Hindlimb muscle (tissue), 1 donor: ENCODE data around the gene TRPM5. TPM values are rescaled to one million over a fixed set of nuclear protein-coding genes. Genes with fewer than 3 reads are reported as not detected.

ENCODE experiments used
- DNase-seq: peaks from one replicate; pipeline ENCODE4 v3.0.0-alpha.2; 2013
- polyA plus RNA-seq: library from polyadenylated mRNA; unstranded; fragments of 120-200 nt; gene quantifications from one replicate; pipeline ENCODE4 v1.2.1, GENCODE V29; 2013; ENCODE audit not compliant: insufficient read length

TRPM5 gene
- polyA plus RNA-seq, 1 donor, result 0.08 TPM

DNA sequence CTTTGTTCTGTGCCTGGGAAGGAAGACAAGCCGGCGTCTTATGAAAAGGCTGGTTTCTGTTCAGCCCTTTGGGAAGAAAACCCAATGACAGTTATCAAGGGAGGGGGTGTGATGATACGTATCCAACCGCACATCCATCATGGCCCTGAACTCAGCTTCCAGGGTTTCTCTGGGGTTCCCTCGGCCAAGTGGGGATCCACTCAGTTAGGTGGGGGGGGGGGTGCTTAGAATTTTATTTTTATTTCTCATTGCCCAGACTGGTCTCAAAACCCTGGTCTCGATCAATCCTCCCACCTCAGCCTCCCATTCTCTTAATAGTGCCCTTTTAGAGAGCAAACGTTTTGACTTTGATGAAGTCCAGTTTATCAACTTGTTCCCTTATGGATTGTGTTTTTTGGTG is 26.2 kb upstream of the TRPM5 start:
- no peak for DNase-seq

- no peak for DNase-seq
These were observed 24.3 kb upstream of the TRPM5 start for GRCh38 chr11:2468363-2469235.

DNA sequence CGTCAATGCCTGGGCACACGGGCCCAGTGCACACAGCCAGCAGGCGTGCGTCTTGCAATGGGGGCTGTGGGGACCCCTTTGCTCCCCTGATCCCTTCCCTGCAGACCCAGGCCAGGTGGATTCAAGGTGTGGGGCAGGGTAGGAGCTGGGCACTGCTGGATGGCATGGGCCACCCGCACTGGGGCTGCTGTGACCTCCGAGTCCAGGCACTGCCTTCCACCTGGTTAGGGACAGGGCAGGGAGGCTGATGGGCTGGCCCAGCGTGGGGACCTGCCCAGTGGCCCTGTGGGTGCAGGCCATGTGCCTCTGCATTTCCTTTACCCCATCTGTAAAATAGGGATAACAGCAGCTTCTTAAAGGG is 23.4 kb upstream of the TRPM5 start:
- DNase-seq, result no peak

DNA sequence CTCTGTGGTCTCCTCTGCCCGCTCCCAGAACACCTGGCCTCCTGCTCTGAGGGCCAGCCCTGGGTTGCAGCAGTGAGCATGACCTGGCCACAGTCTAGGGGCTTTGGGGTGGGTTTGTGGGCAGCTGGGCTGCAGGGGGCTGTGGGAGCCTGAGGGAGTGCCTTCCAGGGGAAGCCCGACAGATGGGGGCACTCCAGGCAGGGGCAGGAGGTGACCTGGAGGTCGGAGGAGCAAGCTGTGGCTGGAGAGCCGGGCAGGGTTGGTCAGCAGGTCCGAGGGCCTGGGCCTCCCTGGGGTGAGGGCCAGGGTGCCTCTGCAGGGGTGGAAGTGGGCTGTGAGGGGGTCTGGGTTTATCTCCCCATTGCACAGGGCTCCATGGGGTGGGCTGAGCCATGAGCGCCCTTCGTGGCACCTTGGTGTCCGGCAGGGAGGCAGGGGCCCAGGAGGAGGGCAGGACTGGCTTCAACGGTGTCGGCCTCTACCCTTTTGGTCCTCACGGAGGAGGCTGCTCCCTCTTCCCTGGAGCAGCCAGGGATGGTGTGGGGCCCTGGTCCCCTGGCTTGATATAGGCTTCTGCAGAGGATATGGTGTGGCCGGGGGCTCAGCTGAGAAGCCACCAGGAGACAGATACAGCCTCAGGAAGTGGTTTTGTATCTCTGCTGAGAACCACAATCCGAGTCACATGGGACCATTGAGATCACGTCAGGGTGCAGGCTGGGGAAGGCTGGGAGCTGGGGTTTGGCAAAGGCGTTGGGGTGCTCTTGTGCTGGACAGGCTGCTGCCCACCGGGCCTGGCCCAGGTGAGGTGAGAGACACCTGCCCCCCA is 22.8 kb upstream of the TRPM5 start:
- DNase-seq, result no peak

DNA sequence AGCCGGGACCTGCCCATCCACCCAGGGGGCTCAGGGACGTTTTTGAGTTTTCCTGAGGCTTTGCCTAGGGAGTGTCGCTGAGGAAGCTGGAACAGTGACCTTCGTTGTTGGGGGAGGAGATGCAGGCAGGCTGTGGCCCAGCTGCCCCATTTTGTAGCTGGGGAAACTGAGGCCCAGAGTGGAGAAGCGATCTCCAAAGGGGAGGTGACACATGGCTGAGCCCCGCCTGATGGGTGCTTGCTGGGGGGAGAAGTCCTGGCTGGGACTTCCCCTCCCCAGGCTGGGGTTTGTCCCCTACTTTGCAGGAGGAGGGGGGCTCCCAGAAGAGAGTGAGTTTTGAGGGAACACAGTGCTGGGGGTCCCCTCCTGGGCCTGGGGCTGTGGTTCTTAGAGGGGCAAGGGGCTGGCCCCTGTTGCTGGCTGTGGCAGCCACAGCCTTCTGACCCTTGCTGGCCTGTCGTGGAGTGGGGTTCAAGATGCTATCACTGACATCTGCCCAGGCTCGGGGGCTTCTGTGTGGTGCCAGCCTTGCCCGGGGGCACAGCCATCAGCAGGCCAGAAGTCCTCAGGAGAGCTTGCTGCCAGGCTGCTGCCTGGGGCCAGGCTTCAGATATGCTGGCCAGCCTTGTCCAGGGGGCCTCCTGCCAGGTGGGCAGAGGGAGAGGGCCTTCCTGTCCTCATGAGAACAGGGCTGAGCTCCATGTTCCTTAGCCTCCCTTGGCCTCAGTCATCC is 21.9 kb upstream of the TRPM5 start:
- DNase-seq, result no peak

- no peak for DNase-seq
These were observed 21.1 kb upstream of the TRPM5 start for GRCh38 chr11:2465202-2466068.

DNA sequence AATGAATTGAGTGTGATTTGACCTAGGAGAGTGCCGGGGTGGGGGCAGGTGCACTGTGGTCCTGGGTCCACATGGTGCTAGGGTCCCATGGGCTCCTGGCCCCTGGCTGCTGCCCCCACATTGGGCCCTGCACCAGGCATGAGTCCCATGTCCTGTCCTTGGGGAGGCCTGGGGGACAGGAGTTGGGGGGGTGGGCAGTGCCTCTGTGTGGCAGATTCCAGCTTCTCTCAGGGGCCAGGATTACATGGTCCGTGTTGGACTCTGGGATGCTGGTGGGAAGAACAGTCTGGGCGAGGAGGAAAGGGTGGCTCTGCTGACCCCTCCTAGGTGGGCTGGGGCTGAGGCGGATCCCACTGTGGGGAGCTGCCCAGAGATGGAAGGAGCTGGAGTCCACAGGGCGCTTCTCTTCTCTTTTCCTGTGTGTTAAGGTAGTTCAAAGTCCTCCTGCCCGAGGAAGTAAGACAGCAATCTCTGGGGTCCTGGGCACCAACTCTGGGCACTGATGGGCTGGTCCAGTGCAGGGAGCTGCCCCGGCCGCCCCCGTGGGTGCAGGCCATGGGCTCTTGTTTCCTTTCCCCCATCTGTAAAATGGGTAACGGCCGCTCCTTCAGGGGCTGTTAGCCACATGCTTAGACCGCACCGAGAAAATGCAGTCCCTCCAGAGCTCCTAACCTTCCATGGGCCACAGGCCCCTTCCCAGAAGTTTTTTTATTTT is 20.3 kb upstream of the TRPM5 start:
- DNase-seq, result no peak

GRCh38 chr11:2463766-2464277 is 19.5 kb upstream of the TRPM5 start:
- DNase-seq, result no peak

GRCh38 chr11:2462986-2463765 is 18.9 kb upstream of the TRPM5 start:
- DNase-seq, result no peak

DNA sequence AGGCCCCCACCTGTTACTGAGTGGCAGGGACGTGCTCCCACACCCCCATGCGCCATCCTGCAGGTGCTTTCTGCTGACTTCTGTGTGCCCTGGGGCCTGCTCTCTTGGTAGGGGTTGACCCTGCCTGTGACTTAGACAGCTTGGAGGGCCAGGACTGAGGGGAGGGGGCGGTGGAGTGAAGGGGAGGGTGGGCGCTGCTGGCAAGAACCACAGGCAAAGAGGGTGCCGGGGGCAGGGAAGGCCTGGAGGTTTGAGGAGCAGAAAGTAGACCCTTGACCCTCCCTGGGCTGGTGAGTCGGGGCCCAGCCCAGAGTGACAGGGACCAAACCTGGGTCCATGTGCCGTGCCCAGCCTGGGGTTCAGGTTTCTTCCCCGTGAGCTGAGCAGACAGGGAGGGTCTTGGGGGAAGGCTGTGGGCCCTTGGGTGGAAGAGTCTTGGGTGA is 18.2 kb upstream of the TRPM5 start:
- no peak for DNase-seq

DNA sequence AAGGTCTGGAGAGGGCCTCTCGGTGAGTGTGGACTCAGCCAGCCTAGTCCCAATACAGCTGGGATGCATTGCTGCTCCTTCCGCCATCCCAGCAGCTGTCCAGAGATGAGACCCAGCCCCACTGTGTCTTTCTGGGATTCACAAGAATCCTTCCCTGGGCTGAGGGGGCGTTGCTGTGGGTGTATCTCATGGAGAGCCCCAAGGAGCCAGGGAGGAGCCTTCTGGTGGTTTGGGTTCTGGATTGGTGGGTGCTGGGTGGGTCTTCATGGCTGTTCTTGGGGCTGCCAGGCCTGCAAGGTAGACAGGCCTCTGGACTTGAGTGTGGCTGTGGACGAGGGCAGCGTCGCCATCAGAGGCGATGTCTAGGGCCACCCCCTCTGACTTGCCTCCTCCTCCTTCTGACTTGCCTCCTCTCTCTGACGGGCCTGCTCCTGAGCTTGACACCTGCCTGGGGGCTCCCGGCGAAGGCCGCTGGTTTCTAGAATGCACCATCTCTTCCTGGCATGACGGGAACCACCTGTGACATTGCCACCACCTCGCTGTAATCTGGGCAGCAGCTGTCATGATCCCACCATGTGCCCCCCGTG is 17.7 kb upstream of the TRPM5 start:
- no peak for DNase-seq

DNA sequence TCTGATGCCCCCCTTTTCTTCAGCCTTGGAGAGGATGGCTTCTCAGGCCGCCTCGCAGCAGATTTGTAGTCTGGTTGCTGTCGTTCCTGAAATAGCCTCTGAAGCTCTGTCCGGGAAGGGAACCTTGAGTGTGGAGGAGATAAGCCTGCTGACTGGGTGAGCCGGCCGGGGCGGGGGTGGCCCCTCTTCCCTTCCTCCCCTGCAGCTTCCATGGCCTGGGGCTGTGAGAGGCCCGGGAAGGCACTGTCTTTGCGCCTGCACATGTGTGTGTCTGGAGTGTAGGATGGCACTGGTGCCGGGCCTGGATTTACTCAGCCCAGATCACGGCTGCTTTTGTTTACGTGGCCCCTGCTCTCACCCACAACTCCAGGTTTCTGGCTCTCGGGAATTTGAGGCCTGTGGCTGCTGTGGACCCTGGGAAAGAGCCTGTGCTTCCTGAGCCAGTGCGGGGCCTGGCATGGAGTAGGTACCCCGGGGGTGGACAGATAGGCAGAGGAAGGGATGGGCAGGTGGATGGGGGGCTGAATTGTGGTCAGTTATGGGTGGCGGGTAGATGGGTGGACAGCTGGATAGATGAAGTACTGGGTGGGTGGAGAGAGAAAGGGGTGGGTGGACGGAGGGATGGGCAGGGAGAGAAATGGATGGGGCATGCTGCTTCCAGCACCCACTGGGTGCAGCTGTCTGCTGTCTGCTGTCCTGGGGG is 17.1 kb upstream of the TRPM5 start:
- no peak for DNase-seq

DNA sequence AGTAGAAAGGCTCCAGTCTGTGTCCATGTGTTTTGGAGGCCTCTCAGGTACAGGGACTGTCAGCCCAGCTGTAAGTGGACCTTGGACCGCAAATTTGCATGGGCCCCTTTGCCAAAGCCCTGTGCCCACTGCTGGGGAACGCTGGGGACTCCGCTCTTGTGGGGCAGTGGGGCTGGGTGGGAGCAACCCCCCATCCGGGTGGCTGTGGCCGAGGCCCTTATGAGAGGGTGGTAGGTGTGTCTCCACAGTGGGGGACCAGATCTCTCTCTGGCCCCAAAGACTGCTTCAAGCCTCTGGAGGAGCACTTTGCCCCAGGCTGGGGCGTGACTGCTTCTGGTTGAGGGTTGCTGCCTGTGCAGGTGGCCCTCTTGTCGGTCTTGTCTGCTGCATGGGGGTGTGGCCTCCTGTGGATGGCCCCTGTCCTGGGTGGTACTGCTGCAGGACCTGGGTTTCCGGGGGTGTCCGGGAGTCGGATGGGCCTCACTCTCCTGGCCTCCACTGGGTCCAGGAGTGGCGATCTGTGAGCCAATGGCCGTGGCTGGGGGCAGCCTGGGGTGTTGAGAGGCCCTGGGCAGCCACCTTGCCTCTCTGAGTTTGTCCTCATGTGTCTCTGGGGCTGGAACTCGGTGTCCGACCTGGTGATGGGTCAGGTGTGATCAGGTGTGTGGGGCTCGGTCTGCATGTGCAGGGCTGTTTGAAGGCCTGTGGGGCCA is 16.4 kb upstream of the TRPM5 start:
- no peak for DNase-seq

GRCh38 chr11:2459796-2460531 is 15.7 kb upstream of the TRPM5 start:
- DNase-seq, result no peak

GRCh38 chr11:2459016-2459725 is 14.9 kb upstream of the TRPM5 start:
- no peak for DNase-seq

- DNase-seq, result no peak
These were observed 14.0 kb upstream of the TRPM5 start for GRCh38 chr11:2458321-2458720.

- no peak for DNase-seq
These were observed 9.1 kb upstream of the TRPM5 start for GRCh38 chr11:2453436-2453835.
